DND-41 (cell line): ENCODE results near the gene KCNMA1.

ENCODE experiments used
- ATAC-seq: fragments of 200-7000 bp; cut with Tn5 transposase; 3 replicates; pipeline ENCODE4 v1.9.1; 2021; ENCODE audit warnings: low read depth; ENCODE audit not compliant: insufficient read depth
- DNase-seq: peaks from one replicate; pipeline ENCODE4 v3.0.0-alpha.2; 2020
- H2AFZ ChIP-seq: 2 replicates; pipeline ENCODE4 v1.6.0; 2012; ENCODE audit warnings: low read depth, low read length
- H3K27ac ChIP-seq: 2 replicates; pipeline ENCODE4 v1.5.1; 2012; ENCODE audit warnings: low read length, inconsistent platforms
- H3K27me3 ChIP-seq: fragments of 200-600 bp; sonication (generic); 2 replicates; pipeline ENCODE4 v1.6.0; 2012; ENCODE audit warnings: low read length, mild to moderate bottlenecking, inconsistent platforms; ENCODE audit not compliant: insufficient read depth, poor library complexity
- H3K36me3 ChIP-seq: 2 replicates; pipeline ENCODE4 v1.5.1; 2012; ENCODE audit warnings: low read length, inconsistent platforms; ENCODE audit not compliant: insufficient read depth
- H3K4me1 ChIP-seq: 2 replicates; pipeline ENCODE4 v1.5.1; 2012; ENCODE audit warnings: mild to moderate bottlenecking, low read length; ENCODE audit not compliant: insufficient read depth
- H3K4me2 ChIP-seq: 2 replicates; pipeline ENCODE4 v1.6.0; 2012; ENCODE audit warnings: mild to moderate bottlenecking, moderate library complexity, low read length, inconsistent platforms; ENCODE audit not compliant: insufficient read depth
- H3K4me3 ChIP-seq, 2 experiments: fragments of 200-600 bp in 1 of 2; shearing (Covaris generic) in 1 of 2; 2 replicates each; pipeline ENCODE4 v1.5.1; 2012 to 2016; ENCODE audit warnings: inconsistent platforms in 2 of 2, low read length in 2 of 2, mild to moderate bottlenecking in 2 of 2, low read depth in 1 of 2, moderate library complexity in 1 of 2
- H3K79me2 ChIP-seq: 2 replicates; pipeline ENCODE4 v1.6.0; 2012; ENCODE audit warnings: low read length, inconsistent platforms; ENCODE audit not compliant: insufficient read depth
- H3K9ac ChIP-seq: 2 replicates; pipeline ENCODE4 v1.6.0; 2012; ENCODE audit warnings: low read depth, mild to moderate bottlenecking, inconsistent platforms, low read length, moderate library complexity
- H3K9me3 ChIP-seq: 2 replicates; pipeline ENCODE4 v1.5.1; 2012; ENCODE audit warnings: low read length, moderate library complexity, mild to moderate bottlenecking, inconsistent platforms; ENCODE audit not compliant: insufficient read depth, severe bottlenecking
- H4K20me1 ChIP-seq: 2 replicates; pipeline ENCODE4 v1.6.0; 2012; ENCODE audit warnings: low read length; ENCODE audit not compliant: insufficient read depth
- CTCF ChIP-seq: IDR thresholded peaks from 2 replicates; pipeline ENCODE4 v1.5.1; 2012; ENCODE audit warnings: borderline replicate concordance, low read length, moderate library complexity, mild to moderate bottlenecking; ENCODE audit not compliant: poor library complexity, severe bottlenecking; ENCODE audit errors: extremely low read depth
- EZH2 ChIP-seq: IDR thresholded peaks from 3 replicates; pipeline ENCODE4 v1.6.1; 2012; ENCODE audit warnings: borderline replicate concordance, low read depth, mild to moderate bottlenecking, moderate library complexity, low read length, inconsistent platforms; ENCODE audit not compliant: severe bottlenecking

The KCNMA1 gene

GRCh38 chr10:77339166-77339565 lies 298.4 kb downstream of the KCNMA1 start:
- Histone ChIP-seq H3K9me3 (peaks cover 7% of the 10 kb centered on the region), H3K79me2 (no peaks in the 10 kb centered on the region), H3K9ac (no peak overlapping the region), H3K4me2 (no peak overlapping the region), H4K20me1 (no peaks in the 10 kb centered on the region), H3K36me3 (no peaks in the 10 kb centered on the region), H3K4me3 (no peak overlapping the region), H3K4me1 (no peaks in the 10 kb centered on the region), H2AFZ (no peak overlapping the region), H3K27me3 (no peaks in the 10 kb centered on the region), H3K27ac (no peak overlapping the region)
- no peak for ATAC-seq
- no peak for DNase-seq
- no peak for TF ChIP-seq EZH2
- no peak for TF ChIP-seq CTCF

- Histone ChIP-seq H3K4me3 (no peak overlapping the region), H3K27me3 (no peaks in the 10 kb centered on the region), H3K36me3 (no peaks in the 10 kb centered on the region), H3K9ac (no peak overlapping the region), H3K79me2 (no peaks in the 10 kb centered on the region), H4K20me1 (no peaks in the 10 kb centered on the region), H3K9me3 (peaks cover 7% of the 10 kb centered on the region), H3K27ac (no peak overlapping the region), H3K4me1 (no peaks in the 10 kb centered on the region), H3K4me2 (no peak overlapping the region), H2AFZ (no peak overlapping the region)
- DNase-seq (no peak), ATAC-seq (no peak)
- TF ChIP-seq EZH2 (no peak), CTCF (no peak)
These were observed 299.5 kb downstream of the KCNMA1 start for GRCh38 chr10:77338143-77338542.

GRCh38 chr10:77334501-77334900 lies 303.1 kb downstream of the KCNMA1 start:
- DNase-seq = no peak
- Histone ChIP-seq H3K79me2 (no peaks in the 10 kb centered on the region), H3K36me3 (no peaks in the 10 kb centered on the region), H3K4me1 (no peaks in the 10 kb centered on the region), H3K9ac (no peak overlapping the region), H3K4me3 (no peak overlapping the region), H3K27ac (no peak overlapping the region), H2AFZ (no peak overlapping the region), H3K27me3 (no peaks in the 10 kb centered on the region), H3K9me3 (peaks cover 3% of the 10 kb centered on the region), H3K4me2 (no peak overlapping the region), H4K20me1 (no peaks in the 10 kb centered on the region)
- no peak for TF ChIP-seq EZH2
- no peak for ATAC-seq

GRCh38 chr10:77333610-77334340 lies 303.8 kb downstream of the KCNMA1 start:
- DNase-seq (no peak), ATAC-seq (no peak)
- Histone ChIP-seq H4K20me1 (no peaks in the 10 kb centered on the region), H3K4me3 (no peak overlapping the region), H3K36me3 (no peaks in the 10 kb centered on the region), H3K27ac (no peak overlapping the region), H2AFZ (no peak overlapping the region), H3K4me2 (no peak overlapping the region), H3K9me3 (no peaks in the 10 kb centered on the region), H3K27me3 (no peaks in the 10 kb centered on the region), H3K4me1 (no peaks in the 10 kb centered on the region), H3K9ac (no peak overlapping the region), H3K79me2 (no peaks in the 10 kb centered on the region)
- TF ChIP-seq EZH2 = no peak
- TF ChIP-seq CTCF = no peak
